Activated naive CD4-positive, alpha-beta T cell treated with anti-CD3 and anti-CD28 coated beads, Interleukin-2, amount 50 U/mL, for 16 hours (primary cell): Measurements from ENCODE around the gene ATP2B2.

Experiments
- DNase-seq: peaks from one replicate; pipeline ENCODE4 v3.0.0-alpha.2; 2020

The ATP2B2 gene

DNA sequence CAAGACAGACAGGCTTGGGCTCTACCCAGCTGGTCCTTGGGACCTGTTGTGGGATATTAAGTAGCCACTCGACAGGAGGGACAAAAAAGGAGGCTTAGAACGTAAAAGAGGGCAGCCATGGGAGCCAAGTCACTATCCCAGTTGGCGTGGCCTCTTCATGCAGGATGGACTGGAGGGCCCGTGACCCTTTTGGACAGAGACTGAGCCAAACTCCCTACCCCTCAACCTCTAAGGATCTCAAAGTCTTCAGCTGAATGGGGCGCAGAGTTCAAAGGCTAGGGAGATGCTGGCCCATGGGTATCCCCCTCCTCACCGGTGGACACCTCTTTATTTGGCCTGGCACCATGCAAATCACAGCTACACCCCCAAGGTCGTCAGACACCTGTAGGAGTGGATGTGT lies 126.6 kb downstream of the ATP2B2 start:
- no peak for DNase-seq

DNA sequence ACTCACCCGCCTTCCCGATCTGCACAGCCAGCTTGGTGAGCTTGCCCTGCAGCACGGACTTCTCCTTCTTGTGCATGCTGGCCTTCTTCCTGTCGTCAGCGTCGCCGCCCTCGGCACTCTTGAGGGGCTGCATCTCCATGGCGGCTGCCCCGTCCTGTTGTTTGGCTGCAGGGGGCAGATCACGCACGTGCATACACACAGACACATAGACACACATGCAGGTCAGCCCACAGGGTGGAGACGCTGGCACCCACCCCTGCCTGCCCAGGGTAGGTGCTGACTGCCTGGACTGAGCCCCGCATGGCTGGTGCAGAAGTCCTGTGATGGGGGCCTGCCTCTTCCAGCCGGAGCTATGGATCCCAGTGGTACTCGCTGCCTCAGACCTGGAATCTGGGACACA lies 127.1 kb downstream of the ATP2B2 start:
- no peak for DNase-seq

DNA sequence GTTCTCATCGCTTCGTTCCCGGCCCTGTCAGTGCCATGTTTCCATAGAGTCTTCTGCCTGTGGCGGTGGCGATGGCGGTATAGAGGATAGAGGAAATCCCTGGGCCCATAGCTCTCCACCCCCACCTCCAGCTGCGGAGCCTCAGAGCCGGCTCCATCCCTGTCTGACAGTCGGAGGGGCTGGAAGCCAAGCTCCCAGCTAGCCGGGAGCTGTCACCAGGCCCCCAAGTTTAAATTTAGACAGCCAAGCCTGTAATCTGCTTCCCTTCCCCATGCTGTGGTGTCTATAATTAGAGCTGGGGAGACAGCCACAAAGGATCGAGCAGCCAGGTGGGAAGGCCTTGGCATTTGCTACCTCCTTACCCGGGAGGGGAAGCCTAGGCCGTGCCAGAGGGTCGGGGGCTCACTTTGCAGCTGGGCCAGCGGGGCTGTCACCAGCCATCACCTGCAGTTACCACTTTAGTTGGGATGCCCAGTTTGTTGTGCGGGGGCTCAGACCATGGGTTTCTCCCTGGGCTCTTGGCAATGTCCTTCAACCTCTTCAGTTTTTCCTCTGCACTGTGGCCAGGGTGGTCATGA lies 128.1 kb downstream of the ATP2B2 start:
- DNase-seq, result no peak

DNA sequence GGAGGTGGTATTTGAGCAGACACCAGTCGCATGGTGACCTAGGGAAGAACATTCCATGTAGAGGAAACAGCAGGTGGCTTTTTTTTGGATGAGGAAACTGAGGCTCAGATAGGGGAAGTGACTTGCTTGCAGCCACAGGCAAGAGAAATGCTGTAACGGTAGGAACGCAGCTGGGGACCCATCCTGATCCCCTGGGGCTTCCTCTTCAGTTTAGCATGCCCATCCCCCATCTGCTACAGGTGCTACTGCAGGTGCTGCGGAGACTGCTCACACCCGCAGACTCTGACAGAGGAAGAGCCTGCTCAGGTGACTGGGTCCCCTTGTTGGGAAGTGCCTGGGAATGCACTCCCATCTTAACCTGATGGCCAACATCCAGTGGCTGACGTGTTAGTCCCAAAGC lies 129.0 kb downstream of the ATP2B2 start:
- no peak for DNase-seq

DNA sequence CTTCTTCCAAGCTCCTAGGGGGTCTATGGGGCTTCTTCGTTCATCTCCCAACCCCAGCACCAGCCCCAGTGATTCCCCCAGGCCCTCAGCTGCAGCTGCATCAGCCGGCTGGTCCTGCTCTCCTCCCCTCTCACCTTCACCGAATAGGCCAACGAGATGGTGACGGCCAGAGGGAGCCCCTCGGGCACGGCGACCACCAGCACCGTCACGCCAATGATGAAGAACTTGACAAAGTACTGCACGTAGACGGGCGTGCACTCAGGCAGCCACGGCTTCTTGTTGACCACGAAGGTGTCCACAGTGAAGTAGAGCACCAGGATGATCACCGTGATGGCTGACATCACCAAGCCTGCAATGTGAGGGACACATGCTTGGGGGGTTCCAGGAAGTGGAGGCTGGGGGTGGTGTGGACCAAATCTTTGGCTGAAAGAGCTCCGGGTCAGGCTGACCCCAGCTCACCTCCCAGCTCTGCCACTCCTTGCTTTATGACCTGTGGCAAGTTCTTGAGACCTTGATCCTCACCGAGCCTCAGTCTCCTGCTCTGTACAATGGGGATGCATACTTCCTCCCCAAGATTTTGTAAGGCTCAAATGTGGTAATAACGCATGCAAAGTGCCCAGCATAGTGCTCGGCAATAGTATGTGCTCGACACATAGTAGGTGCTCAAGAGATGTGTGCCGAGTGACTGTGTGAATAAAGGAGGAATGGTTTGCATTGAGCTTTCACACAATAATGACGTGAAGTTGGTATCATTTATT lies 129.9 kb downstream of the ATP2B2 start:
- no peak for DNase-seq

DNA sequence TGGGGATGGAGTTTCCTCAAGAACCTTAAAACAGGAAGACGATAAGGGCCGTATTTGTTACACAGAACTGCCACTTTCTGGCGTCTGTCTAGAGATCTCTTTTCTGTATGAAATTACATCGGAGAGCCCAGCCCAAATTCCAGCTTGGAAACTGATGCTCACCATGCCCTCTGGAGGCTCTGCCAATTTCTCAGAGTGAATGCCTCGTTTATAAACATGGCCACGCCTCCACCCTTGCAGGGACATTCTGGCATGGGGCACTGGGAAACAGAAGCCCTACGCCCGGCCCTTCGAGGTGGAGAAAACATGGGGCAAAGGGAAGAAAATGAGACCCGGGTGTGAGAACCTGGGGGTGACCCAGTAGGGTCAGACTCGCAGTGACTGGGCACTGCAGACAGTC lies 131.1 kb downstream of the ATP2B2 start:
- no peak for DNase-seq

DNA sequence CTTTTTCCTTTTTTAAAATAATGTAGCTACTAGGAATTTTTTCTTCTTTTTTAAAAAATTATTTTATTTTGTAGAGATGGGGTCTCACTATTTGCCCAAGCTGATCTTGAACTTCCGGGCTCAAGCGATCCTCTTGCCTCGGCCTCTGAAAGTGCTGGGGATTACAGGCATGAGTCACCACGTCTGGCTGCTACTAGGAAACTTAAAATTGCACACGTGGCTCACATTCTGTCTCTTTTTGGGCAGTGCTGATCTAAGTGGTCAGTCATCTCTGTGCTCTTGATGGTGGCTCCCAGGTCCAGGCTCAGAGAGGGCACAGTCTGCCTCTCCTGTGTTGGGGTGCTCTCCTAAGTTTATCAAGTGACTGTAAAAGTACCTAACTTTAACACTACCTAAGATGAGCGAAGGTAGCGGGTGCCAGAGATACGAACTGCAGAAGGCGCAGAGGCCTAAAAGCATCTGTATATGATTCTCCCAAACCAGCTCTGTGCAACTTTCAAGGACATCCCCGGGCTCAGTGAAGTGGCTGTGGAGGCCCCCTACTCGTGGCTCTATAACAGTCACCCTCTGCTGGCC lies 131.6 kb downstream of the ATP2B2 start:
- DNase-seq, result no peak

DNA sequence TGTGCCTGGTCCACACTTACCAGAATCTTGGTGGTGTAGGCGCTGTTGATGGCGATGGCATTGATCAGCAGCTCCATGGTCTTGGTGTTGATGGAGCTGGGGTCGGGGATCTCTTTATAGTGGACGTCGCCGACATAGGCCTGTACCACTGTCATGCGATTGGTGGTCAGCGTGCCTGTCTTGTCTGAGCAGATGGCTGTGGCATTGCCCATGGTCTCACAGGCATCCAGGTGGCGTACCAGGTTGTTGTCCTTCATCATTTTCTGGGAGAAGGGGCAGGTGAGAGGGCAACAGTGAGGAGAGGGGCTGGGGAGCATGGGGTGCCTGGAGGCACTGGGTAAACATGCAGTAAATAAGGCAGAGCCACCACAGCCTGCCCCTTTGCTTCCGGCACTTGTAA lies 133.6 kb downstream of the ATP2B2 start:
- no peak for DNase-seq

DNA sequence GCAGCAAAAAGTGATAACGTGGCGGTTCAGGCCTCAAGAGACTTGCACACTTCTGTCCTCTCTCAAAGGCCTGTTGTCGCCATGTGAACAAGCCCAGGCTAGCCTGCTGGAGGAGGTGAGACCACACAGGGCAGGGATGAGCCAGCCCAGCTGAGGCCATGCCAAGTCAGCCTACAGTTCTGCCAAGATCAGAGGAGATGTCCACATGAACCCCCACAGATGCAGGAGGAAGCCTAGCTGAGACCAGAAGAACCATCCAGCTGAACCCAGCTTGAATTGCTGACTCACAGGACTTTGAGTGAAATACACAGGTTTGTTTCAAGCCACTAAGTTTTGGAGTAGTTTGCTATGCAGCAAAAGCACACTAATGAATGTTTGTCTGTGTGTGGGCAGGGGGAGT lies 134.2 kb downstream of the ATP2B2 start:
- no peak for DNase-seq

DNA sequence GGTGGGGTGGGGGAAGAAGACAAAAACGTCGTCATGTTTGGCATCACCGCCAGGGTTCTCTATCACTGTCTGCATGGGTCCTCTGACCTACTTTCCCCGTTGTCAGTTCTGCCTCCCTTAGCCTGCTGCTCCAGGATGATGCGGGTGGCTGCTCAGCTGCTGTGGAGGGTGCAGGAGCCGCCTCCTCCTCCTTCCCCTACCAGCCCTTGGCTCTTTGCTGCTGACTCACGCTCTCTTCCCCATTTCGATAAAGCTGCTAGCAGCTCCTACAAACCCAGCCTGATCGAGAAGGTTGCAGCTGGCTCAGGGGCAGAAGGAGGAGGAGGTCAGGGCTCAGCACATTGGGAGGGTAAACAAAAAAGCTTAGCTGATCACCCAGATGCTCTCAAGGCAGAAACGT lies 135.0 kb downstream of the ATP2B2 start:
- DNase-seq, result no peak

DNA sequence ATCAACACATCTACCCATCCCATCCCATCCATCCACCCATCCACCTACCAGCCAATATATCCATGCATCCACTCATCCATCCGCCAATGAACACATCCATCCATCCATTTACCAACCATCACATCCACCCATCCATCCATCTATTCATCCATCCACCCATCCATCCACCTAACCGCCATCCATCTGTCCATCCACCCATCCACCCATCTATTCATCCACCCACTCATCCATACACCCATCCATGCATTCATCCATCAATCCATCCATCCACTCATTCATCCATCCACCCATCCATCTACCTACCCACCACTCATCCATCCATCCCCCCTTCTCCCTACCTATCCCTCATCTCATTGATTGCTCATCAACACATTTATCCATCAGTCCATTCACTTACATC lies 136.9 kb downstream of the ATP2B2 start:
- DNase-seq, result no peak

DNA sequence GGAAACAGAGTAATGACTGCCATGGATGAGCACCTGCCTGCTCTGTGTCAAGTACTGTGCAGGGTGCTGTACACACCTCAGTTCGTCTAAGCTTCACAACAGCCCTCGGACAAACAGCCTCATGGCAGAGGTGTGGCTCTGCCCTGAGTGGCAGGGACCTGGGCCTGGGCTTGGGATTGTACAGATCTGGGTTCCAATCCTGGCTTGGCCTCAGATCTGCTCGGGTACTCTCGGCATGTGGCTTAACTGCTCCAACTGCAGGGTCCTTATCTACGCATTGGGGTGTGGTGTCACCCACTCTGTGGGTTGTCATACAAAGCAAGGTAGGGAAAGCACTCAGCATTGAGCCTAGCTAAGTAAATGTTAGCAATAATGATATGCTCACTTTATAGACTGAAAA lies 137.9 kb downstream of the ATP2B2 start:
- no peak for DNase-seq

DNA sequence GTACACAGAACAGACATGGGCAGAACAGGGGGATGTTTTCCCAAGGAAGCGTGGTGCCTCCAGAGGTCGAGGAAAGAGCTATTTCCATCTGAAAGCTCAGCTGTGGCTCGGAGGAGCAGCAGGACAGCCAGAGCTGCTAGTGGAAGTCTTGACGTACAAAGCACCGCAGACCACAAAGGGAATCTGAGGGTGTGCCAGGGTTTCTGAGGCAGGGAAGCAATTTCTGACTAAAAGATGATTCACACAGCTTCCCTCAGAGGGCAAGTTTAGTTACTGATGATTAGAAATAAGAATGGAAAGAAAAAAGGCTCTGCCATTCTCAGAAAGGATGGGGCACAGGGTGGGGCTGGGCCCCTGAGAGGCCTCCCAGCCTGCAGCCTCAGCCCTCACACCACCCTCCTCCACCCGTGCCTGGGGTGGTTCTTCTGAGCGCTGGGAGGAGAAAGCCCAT lies 138.7 kb downstream of the ATP2B2 start:
- no peak for DNase-seq

DNA sequence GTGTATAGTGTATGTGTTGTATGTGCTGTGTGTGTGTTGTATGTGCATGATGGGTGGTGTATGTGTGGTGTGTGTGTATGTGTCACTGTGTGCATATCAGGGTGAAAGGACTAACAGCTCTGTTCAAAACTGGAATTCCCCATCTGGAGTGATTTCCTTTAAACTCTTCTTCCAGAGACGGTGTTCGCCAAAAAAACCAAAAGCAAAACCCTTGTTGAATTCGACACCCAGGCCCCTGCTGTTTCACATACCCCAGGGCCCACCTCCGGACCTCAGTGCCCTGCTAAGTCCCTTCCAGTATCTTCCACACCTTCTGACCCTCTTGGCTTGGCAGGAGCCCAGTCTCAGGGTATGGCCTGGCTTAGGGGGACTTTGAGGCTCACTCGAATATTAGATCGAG lies 139.6 kb downstream of the ATP2B2 start:
- DNase-seq, result no peak

DNA sequence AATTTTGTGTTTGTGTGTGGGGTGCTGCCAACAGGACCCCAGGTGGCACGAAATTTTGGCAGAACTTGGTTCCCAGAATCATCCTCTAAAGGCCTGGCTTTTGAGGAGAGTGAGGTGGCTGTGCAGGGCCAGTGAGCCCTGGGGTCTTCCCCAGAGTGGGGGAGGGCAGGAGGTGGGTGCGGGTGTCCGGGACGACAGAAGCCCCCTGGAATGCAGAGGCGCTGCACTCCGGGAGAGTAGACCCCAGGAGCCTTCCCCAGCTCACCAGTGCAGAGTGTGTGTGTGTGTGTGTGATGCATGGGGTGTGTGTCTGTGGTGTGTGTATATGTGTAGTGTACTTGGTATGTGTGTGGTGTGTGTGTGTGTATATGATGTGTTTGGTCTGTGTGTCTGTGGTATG lies 140.1 kb downstream of the ATP2B2 start:
- DNase-seq, result no peak

DNA sequence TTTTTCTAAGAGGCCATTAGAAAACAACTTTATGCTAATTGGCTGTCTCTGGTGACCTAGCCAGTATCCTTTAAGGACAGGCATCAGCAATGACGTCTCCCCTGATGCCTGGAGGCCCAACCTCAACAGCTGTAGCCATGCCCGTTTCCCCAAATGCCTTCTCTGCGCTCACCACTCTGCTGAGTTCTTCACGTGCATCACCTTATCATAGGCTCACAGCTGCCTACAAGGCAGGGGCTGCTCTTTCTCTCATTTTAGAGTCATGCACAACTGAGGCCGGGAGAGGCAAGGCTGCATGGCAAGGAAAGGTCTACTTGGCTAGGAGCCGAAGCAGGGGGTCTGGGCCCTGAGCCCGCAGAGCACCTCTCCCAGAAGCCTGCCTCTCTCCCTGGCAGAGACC lies 140.6 kb downstream of the ATP2B2 start:
- no peak for DNase-seq

DNA sequence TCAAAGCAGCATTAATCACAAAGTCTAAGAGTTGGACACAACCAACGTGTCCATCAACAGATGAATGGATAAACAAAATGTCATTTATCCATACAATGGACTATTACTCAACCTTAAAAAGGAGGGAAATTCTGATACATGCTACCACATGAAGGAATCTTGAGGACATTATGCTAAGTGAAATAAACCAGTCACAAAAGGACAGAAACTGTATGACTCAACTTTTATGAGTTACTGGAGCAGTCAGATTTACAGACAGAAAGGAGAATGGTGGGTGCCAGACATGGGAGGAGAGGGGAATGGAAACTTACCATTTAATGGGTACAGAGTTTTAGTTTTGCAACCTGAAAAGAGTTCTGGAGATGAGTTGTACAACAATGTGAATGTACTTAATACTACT lies 141.5 kb downstream of the ATP2B2 start:
- DNase-seq, result no peak

DNA sequence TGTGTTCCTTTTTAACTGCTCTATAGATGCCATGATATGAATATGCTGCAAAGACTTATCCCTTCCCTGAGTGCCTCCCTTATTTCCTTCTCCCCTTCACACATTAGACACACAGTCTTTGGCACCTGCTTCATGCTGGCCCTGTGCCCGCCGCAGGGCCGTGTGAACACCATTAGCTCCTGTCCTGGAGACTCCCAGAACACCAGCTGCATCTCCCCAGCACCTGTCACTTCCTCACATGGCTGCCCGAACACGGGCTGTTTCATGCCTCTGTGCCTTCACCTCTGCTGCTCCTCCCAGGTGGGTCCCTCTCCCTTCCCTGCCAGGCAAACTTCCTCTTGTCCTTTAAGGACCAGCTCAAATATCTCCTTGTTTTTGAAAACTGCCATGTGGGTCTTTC lies 144.0 kb downstream of the ATP2B2 start:
- no peak for DNase-seq

DNA sequence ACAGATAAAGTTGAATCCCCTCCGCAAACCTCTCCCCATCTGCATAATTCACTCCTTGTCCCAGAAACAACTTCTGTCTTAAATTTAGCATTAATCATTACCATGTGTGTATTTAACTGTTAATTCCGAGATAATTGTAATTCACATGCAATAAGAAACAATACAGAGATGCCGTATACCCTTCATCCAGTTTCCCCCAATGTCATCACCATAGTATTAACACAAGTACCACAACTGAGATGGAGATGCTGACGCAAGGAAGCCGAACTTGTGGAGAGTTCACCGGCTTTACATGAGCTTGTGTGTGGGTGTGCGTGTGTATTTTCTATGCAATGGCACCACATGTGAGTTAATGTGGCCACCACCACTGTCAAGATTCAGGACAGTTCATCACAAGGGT lies 144.9 kb downstream of the ATP2B2 start:
- DNase-seq, result no peak

DNA sequence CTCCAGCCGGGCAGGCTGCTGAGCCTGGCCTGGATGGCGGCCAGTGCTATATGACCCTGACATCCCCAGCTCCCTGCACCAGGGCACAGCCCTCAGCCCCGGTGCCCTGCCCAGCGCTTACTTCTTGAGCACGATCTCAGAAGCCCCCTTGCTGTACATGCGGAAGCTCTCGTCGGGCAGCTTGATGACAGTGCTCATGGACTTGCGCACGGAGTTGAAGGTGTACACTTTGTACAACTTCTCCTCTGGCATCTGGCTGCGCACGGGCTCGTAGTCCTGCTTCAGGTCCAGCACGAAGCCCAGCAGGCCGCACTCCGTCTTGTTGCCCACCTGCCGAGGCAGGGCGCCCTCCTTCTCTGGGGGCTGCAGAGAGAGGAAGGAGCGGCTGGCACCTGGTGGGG lies 145.6 kb downstream of the ATP2B2 start:
- DNase-seq, result no peak

DNA sequence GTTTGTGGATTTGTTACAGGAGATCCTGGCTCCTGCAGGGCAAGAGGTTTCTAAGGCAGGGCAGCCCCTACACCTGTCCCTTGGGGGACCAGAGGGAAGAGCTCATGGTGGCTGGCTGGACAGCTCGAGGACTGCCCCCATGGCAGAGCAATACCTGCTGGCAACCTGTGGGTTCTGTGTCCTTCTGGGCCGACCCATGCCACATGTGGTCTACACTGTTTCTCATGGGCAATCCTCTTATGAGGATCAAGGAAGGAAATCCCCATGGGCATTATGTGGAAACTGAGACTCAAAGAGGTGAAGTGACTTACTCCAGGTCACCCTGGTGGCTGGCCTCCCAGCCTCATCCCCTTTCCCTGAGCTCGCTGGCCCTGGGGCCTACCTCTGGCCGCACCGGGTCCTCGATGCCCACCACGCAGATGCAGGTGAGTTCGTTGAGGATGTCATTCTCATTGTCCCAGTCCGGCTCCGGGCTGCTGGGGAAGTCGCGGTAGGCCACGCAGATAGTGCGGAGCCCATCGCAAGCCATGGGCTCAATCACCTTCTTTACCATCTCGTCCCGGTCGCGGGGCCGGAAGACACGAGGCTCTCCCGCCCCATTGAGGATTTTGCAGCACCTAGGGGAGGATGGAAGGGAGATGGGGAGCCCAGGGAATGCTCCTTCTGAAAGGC lies 146.9 kb downstream of the ATP2B2 start:
- no peak for DNase-seq

DNA sequence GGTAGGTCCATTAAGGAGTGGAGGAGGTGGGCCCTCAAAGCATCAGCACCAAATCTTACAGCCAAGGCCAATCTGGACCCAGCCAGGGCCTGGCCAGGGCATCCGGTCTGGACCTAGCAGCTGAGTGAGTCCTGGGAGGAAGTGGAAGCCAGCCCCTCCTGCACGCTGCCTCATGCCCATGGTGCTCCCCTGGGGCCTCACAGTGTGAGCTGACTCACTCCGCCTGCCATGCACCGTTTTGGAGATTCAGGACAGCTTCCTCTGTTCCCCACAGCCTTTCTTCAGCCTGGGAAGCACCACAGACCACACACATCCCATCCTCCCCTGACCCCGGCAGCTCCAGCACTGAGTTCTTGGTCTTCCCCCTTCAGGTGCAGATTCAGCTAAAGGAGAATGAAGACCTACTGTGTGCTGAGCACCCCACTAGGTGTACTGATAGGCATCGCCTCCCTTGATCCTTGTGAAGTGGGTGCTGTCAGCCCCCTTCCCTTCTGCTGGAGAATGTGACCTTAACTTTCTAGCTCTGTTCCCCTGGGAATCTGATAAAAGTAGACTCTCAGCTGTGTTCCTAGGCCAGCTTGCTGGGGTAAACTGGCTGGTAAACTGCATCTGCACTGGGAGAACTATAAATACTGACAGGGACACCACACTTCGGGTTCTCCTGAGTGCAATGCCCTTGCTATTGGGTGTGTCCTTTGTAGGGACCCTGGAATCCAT lies 147.6 kb downstream of the ATP2B2 start:
- DNase-seq, result no peak

DNA sequence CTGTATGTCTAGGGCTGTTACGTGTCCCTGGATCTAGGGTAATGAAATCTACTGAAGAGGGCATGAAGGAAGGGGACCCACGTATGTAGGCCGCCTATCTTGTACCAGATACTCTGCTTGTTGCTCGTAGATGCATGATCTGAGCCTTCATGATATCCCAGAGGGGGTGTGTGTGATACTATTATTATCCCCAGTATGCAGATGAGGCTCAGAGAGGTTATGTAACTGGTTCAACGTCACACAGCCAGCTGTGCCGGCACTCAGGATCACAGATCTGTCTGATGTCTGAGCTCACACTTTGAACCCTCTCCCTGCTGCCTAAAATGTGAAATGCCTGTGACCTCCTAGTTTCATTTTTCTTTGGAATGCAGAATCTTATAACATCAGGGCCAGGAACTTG lies 148.3 kb downstream of the ATP2B2 start:
- DNase-seq, result no peak
